HG02943 (cell line): ENCODE data around the gene MANBA.
A peak's percentile ranks its signal among the peaks of the same experiment; 100 is the strongest.
"Not testable (repeated sequence)": the region's sequence is repeated elsewhere in the genome, so short reads cannot be mapped to it uniquely, and the experiment has no call there.

Source experiments
- ATAC-seq: cut with Tn5 transposase; IDR thresholded peaks from one replicate; pipeline ENCODE4 v1.9.1; 2021; ENCODE audit warnings: mild to moderate bottlenecking, low read depth, moderate library complexity; ENCODE audit not compliant: unreplicated experiment

The MANBA gene

DNA sequence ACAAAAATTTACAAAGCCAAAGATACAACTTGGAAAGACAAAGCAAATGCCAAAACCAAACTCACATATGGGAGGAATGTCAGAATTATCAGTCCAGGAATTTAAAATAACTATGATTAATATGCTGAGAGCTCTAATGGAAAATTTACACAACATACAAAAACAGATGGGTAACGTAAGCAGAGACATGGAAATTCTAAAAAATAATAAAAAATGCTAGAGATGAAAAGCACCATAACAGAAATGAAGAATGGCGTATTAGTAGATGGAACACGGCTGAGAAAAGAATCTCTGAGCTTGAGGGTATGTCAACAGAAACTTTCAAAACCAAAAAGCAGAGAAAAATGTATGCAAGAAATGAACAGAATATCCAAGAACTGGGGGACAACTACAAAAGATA, 4.1 kb upstream of the MANBA start:
- ATAC-seq = no peak

DNA sequence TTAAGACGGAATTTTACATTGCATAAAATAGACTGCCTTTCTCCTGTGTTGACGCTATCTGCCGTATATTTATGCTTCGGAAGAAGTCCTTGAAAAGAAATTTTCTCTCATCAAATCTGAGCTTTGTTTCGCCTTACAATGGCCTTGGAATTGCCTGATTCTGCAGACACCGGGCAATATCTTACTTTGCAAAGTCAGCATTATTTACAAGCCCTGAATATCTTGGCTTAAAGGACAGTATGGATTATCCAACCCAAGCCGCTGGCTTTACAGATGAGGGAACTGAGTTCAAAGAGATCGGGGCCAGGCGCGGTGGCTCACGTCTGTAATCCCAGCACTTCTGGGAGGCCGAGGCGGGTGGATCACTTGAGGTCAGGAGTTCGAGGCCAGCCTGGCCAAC, 1.1 kb upstream of the MANBA start:
- no peak for ATAC-seq

DNA sequence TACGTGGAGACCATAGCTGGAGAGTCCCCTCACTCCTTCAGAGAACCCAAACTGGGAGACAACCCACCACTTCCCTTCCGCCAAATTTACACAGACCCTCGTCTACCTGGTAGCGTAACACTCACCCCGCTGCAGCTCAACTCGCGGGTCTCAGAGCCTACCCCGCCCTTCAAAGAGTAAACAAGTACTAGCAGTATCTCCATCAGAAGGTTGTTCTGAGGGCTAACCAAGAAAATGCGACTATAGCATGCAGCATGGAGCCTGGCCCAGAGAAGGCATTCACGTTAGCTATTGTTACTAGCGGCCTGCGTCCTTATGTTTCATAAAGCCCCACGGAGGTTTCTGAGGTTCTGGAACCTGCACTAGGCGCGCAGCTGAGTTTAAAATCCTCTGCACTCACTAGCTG, 531 bp upstream of the MANBA start:
- ATAC-seq = no peak

DNA sequence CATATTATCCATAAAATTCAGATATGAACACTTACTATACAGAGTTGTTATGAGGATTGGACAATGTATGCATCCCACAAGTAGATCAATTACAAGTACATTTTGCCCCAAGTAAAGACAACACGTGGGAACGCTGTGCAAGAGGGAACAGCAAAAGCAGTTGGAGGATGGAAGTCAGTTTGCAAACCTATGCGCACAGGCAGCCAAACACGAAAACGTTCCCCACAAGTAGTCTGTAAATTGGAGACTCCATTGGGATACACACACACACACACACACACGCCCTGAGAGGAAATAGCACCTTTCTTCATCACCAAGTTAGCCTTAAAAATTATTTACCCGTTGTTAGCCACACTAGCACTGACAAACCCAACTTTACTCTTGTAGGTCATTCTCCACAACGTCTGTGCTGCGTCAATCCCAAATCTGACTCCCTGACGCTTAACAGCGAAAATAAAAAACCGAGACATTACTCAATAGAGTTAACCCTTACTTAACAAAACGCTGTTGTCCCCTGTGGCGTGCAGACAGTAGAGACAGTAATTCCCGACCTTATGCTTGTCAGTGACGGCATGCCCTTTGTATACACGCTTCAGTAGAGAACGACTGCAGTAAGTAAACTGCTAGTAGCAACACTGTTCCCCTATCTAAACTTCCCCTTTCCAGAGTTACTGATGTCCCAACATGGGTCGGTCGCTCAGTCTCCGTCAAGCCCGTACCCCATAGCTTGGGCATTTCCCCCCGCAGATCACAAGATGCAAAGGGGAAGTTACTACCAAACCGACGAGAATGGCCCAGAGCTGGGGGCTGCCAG, 730 bp downstream of the MANBA start:
- ATAC-seq = peak; percentile 49

DNA sequence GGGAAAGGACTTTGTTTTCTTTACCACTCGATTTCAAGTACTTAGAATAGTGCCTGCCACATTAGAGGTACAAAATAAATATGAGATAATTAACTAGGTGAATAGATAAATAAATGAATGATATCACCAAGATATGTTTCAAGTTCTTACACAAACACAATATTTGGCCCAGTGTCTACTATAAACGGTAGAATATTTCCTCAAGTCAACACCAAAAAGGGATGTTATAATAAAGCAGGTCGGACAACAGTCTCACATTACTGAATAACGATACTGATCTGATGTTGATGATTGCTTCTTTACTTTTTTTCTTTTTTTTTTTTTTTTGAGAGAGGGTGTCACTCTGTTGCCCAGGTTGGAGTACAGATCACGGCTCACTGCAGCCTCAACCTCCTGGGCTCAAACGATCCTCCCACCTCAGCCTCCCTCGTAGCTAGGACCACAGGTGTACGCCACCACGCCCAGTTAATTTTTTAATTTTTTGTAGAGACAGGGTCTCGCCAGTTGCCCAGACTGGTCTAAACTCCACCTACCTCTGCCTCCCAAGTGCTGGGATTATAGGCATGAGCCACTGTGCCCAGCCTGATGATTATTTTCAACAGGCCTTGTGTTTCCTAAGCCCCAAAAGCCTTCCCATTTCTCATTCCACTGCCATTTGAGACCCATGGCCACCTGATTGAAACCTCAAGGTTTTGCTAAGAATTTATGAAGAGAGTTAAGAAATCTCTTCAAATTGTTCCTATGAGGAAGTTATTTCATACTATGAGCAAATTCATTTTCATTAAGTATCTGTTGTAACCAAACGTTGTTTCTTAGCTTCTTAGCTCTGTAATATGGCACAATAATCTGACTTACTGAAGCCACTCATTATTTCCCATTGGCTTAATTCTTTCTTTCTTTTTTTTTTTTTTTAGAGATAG, 2.3 kb downstream of the MANBA start:
- ATAC-seq = no peak

DNA sequence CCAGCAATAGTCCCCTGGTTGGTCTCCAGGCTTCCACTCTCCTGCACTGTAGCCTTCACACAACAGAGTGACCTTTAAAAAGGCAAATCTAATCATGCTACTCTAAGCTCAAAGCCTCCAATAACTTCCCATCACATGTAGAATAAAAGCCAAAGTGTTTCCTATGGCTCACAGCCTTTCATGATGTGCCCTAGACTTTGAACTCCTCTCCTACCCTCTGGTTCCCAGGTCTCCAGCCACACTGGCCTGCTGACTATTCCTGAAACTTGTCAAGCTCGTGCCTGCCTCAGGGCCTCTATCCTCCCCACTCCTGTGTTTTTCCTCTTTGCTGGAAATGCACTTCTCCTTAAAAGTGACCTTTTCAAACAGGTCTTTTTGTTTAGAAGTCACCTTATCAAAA, 3.1 kb downstream of the MANBA start:
- ATAC-seq = no peak

DNA sequence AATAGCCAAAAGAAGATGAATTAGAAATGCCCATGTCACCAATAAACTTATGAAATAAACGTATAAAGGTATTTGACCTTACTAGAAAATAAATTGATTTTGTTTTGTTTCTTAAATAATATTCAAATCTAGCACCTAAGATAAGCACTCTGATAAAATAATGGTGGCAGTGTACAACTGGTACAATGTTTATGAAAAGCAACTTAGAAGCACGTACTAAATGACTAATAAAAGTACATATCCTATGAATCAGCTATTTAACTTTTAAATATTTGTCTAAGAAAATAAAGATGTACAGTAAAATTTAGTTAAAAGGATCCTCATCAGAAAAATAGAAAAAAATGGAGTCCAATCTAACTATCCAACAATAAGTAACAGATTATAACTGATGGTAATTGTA, 6.7 kb downstream of the MANBA start:
- no peak for ATAC-seq

DNA sequence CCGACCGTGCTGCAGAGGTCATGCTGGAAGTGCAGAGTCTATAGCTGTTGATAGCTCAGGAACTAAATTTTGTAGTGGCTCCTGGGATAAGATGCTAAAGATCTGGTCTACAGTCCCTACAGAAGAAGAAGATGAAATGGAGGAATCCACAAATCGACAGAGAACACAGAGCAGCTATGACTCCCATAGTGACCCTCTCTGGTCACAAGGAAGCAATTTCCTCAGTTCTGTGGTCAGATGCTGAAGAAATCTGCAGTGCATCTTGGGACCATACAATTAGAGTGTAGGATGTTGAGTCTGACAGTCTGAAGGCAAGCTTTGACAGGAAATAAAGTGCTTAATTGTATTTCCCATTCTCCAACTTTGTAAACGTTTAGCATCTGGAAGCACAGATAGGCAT, 8.8 kb downstream of the MANBA start:
- no peak for ATAC-seq

DNA sequence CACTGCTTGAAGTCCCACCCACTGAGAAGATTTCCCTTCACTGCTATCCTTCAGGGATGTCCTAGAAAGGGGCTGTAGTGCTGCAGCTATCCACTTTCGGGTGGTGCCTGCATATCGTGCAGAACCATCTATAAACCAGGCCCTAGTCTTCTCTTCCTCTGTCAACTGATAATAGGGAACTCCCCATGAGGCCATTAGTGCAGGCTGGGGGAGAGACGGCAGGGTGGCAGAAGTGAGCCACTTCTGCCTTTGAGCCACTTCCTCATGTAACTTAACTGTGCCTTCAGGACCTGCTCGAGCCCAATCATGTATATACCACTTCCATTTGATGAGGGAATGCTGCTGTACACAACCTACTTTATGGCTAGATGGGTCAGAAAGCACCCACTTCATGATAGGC, 17.4 kb downstream of the MANBA start:
- peak; percentile 76 for ATAC-seq

DNA sequence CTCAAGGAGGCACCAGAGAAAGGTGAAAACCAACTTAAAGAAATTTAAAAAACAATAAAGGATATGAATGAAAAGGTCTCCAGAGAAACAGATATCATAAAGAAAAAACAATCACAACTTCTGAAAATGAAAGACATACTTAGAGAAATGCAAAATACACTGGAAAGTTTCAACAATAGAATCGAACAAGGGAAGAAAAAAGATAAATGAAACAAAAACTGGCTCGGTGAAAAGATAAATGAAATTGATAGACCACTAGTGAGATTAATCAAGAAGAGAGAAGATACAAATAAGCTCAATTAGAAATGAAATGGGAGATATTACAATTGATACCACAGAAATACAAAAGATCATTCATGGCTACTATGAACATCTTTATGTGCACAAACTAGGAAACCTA, 22.0 kb downstream of the MANBA start:
- not testable (repeated sequence) for ATAC-seq

DNA sequence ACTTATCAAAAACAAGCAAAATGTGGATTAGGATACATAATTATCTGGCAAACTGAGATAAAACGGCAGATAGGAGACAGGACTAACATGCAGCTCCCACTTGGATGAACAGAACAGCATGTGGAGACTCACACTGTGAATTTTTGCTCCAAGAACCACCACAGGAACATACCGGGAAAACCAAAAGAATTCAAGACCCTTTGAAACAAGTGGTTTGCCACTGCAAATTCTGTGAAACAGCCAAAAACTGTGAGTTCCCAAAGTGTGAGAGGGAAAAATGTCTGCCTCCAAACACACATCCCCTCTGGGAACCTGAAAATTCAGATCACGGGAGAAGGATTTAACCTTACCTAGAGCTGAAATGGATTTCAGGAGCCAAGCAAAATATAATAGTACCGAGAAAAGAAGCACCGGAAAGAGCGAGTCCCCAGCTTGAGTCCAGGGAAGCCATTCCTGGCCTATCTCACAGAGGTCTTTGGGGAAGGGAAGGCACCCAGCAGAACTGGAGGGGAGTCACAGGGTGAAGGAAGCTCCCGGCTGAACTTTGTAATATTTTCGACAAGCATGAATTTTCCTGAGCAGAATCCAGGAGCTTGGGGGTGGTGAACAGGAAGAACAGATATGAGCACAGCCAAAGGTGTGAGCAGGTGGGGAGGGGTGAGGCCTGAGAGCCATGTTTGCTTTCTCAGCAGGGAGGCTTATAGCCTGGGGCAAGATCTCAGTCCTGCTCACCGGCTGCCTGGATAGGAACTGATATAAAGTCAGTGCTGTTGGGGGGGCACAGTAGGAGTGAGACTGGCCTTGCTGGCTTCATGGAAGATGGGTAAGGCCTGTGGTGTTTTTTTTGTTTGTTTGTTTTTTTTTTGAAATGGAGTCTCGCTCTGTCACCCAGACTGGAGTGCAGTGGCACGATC, 23.9 kb downstream of the MANBA start:
- ATAC-seq = no peak

DNA sequence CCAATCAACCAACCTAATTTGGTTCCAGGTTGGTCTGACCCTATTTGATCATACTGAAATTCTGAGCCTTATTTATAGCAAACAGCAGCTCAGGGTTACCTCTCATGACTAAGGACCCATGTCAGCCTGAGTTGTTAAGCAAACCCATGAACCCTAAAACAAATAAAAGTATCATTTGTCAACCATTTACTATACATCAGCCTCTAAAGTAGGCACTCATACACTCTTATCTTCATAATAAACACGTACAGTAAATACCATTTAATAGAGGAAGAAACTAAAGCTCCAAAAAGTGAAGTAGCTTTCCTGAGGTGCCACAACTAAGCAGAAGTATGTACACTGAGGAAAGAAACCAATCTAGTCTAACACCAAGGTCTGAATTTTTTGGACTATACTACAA, 25.2 kb downstream of the MANBA start:
- no peak for ATAC-seq

DNA sequence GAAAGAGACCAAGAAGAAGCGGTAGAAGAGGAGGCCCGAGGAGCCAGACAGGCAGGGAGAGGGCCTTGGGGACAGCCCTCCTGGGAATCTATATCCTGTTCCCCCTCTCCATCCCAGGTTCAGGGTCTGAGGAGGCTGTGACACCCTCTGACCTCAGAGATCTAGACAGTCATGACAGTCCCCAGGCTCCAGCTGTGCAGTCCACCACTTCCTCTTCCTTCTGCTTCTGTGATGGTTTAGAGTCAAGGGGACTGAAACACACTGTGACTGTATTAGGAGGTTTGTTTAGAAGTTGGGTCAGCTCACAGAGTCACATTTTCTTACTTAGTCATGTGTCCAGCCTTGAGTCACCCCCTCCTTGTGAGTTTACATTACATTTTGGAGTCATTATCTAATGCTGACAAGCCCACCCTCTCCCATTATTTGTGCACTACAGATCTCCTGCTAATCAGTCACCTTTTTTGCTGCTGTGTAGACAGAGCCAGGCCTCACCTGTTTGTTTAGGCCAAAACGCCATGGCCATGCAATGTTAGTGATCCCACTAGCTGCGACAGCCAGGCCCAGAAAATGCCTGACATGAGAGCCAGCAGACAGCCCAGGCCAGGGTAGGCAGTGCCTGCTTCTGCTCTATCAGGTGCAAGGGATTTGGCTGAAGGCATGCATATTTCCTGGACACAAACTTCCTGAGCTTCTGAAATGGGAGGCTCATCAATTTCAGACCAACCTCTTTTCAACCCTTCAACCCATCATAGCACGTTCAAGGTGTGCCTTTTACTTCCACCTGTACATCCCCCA, 26.0 kb downstream of the MANBA start:
- peak; percentile 100 for ATAC-seq

DNA sequence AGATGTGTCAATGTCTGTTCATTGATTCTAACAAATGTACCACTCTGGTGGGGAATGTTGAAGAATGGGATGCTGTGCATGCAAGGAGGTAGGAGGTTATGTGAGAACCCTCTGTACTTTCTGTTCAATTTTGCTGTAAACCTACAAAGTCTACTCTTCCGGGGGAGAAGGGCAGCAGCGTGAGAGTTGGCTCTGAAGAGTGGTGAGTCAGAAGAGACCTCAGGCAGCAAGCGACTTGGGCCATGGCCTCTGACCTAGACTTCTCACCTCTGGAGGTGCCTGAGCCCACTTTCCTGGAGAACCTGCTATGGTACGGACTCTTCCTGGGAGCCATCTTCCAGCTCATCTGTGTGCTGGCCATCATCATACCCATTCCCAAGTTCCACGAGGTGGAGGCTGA, 26.7 kb downstream of the MANBA start:
- no peak for ATAC-seq

DNA sequence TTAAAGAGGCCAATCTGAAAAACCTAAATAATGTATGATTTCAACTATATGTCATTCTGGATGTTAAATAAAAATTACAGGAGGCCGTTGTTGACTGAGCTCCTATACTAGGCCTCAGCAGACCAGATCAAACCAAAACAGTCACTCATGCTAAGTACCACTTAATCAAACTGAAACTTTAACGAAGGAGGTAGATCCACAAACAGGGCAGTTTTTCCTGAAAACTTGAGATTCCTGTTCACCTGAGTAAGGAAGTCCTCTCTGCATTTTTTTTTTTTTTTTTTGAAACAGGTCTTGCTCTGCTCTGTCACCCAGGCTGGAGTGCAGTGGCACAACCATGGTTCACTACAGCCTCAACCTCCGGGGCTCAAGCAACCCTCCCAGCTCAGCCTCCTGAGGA, 27.7 kb downstream of the MANBA start:
- no peak for ATAC-seq

DNA sequence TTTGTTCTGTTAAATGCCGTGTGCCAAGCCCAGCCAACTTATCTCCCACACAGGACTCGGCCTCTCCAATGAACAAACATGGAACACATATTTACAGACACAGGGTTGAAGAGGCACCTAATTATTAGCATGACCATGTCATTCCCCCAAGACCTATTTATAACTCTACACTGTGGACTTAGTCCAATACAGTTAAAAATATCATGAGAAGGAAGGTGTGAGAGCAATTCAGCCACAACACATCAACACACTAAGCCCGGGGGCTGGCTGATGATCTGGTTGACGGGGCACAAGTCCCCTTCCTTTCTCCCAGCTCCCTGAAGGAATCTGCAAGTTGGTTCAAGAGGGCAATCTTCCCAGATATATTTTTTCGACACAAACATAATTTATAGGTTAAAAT, 28.1 kb downstream of the MANBA start:
- no peak for ATAC-seq

DNA sequence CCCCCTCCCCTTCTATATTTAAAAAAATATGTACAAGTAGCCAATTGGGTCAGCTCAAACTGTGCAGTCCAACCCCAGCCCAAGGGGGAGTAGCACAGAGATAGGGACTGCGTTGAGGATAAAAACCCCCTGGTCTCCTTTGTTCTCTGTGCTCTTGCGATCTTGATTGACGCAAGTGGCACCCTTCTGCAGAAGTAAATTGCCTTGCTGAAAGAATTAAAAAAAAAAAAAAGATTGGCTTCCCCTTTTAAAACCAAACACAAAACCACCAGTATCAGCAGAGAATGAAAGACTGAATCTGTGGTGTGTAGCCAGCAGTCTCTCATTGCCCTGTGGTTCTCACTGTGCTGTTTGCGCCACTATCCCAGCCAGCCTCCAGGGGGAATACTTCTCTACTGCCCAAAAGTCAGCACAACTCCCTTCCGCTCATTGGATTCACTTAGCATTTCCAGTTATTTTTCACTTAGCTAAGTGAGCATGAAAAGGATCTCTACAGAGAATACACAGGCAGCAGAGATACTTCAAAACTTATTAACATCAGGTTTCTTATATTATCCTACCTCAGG, 29.7 kb downstream of the MANBA start:
- no peak for ATAC-seq

DNA sequence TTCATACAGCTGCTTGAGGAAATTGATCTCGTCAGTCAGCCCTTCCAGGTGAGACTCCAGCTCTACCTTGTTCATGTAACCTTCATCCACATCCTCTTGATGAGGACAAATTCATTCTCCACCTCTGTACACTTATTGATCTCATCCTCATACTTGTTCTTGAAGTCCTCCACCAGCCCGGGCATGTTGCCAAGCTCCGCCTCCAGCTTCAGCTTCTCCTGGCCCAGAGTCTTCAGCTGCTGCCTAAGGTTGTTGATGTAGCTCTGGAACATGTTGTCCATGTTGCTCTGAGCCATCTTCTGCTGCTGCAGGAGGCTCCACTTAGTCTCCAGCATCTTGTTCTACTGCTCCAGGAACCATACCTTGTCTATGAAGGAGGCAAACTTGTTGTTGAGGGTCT, 31.3 kb downstream of the MANBA start:
- ATAC-seq = not testable (repeated sequence)

DNA sequence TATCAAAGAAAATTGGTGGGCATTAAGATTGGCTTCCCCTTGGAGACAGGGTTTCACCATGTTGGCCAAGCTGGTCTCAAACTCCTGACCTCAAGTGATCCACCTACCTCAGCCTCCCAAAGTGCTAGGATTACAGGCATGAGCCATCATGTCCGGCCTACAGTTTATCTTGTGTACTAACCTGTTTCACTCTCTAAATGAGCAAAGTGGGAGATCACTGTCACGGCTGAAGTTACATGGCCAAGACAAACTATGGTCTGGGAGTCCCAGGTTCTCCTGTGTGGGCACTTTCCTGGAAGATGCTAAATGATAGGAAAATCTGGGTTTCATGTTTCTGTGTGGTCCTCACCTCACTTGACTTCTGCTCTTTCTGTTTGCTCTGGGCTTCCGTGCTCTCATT, 33.8 kb downstream of the MANBA start:
- ATAC-seq = not testable (repeated sequence)

DNA sequence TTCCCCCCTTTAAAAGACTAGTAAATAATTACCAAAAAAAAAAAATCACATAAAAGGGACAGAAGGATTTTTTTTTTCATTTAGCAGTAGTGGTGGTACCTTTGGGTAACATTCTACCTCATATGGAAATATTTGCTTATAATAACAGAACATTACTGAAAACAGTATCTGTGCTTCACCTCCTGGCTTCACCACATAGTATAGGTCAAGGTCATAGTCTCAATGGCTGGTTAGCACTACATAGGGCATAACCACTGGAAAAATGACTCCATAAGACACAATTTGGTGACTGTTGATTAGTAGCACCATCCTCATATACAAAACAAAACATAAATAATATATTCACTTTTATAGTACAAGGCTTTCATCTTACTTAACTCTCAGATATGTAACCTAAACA, 34.7 kb downstream of the MANBA start:
- no peak for ATAC-seq
